Type B pancreatic cell (in vitro differentiated cells): ENCODE measurements around the gene CELF4. TPM values are rescaled to one million over a fixed set of nuclear protein-coding genes. Genes with fewer than 3 reads are reported as not detected.

Experiments
- DNase-seq: peaks from one replicate; pipeline ENCODE4 v3.0.0; 2021; ENCODE audit warnings: mixed read lengths; ENCODE audit not compliant: unreplicated experiment; ENCODE audit errors: extremely low spot score
- H3K27ac Mint-ChIP-seq: 2 replicates; pipeline ENCODE4 v1.8.0; 2021; ENCODE audit warnings: mild to moderate bottlenecking, mixed read lengths
- H3K27me3 Mint-ChIP-seq: 2 replicates; pipeline ENCODE4 v1.8.0; 2021; ENCODE audit warnings: mixed read lengths
- H3K36me3 Mint-ChIP-seq: 2 replicates; pipeline ENCODE4 v1.8.0; 2021; ENCODE audit warnings: mixed read lengths
- H3K4me1 Mint-ChIP-seq: one replicate; pipeline ENCODE4 v1.8.0; 2021; ENCODE audit warnings: mixed read lengths; ENCODE audit not compliant: unreplicated experiment
- H3K4me3 Mint-ChIP-seq: 2 replicates; pipeline ENCODE4 v1.8.0; 2021; ENCODE audit warnings: mild to moderate bottlenecking, mixed read lengths
- H3K9me3 Mint-ChIP-seq: 2 replicates; pipeline ENCODE4 v1.8.0; 2021; ENCODE audit warnings: mixed read lengths
- CTCF ChIP-seq: fragments of 200-600 bp; sonication (generic); conservative IDR thresholded peaks from 2 replicates; pipeline ENCODE4 v1.5.0; 2021; ENCODE audit warnings: antibody characterized with exemption, mild to moderate bottlenecking
- total RNA-seq: library from RNA; stranded (reverse); gene quantifications from 2 replicates; pipeline ENCODE4 v1.2.1, GENCODE V29; 2021; ENCODE audit warnings: low replicate concordance

The CELF4 gene
- total RNA-seq, 1 donor from 2014 or later: 9.2 TPM

- Mint-ChIP-seq H3K36me3 (no peaks in the 10 kb centered on the region), H3K4me3 (no peak overlapping the region), H3K27ac (no peak overlapping the region), H3K9me3 (no peaks in the 10 kb centered on the region), H3K4me1 (no peaks in the 10 kb centered on the region), H3K27me3 (no peaks in the 10 kb centered on the region)
- DNase-seq: no peak
- TF ChIP-seq CTCF: no peak
These were observed 293.4 kb downstream of the CELF4 start for GRCh38 chr18:37272226-37272625.

DNA sequence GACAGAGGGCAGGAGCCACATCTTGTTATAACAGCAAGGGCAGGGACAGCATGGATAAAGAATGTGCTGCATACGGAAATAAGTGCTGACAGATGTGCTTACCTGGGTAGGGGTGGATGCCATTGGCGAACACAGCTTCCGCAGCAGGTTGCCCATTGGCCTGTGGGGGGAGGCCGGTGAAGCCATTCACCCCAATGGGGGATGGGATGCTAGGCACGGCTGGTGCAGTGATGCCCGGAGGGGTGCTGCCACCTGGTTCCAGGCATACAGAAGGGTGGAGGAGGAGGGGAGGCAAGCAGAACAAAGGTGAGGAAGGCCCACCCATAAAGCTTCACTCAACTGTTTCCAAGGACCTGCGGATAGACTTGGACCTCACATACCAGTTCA lies 294.9 kb downstream of the CELF4 start:
- Mint-ChIP-seq H3K4me3 (no peak overlapping the region), H3K27ac (no peak overlapping the region)
- no peak for TF ChIP-seq CTCF

GRCh38 chr18:37270038-37270665 lies 295.4 kb downstream of the CELF4 start:
- Mint-ChIP-seq H3K4me3 (no peak overlapping the region), H3K27ac (no peak overlapping the region), H3K36me3 (no peaks in the 10 kb centered on the region), H3K27me3 (no peaks in the 10 kb centered on the region), H3K4me1 (no peaks in the 10 kb centered on the region), H3K9me3 (no peaks in the 10 kb centered on the region)
- no peak for DNase-seq
- no peak for TF ChIP-seq CTCF

More for the DNA sequence above, 294.9 kb downstream of the CELF4 start:
- DNase-seq: no peak
- no peaks in the 10 kb centered on the region for H3K36me3 Mint-ChIP-seq
- H3K27me3 Mint-ChIP-seq: no peaks in the 10 kb centered on the region
- no peaks in the 10 kb centered on the region for H3K4me1 Mint-ChIP-seq
- H3K9me3 Mint-ChIP-seq: no peaks in the 10 kb centered on the region

DNA sequence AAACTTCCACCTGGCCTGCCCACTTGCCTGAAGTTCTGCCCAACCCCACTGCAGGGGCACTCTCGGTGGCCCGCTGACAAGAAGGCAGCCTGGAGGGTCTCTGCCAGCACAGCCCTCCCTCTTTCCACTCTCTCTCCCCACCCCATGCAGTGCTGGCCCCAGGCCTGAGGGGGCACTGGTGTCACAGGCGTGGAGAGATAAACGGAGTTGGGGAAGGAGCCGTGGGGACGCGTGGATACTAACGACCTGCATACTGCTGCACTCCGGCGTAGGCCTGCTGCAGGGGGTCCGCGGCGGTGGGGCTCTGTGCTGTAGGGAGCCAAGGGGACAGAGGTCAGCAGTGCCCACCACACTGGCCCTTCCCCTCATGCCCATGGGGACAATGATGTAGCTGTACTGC lies 299.3 kb downstream of the CELF4 start:
- H3K4me1 Mint-ChIP-seq: no peaks in the 10 kb centered on the region
- no peaks in the 10 kb centered on the region for H3K9me3 Mint-ChIP-seq
- H3K36me3 Mint-ChIP-seq: no peaks in the 10 kb centered on the region
- peak; percentile 58 for TF ChIP-seq CTCF
- no peak overlapping the region for H3K27ac Mint-ChIP-seq
- DNase-seq: no peak
- H3K27me3 Mint-ChIP-seq: no peaks in the 10 kb centered on the region
- H3K4me3 Mint-ChIP-seq: no peak overlapping the region

GRCh38 chr18:37265382-37265781 lies 300.2 kb downstream of the CELF4 start:
- no peaks in the 10 kb centered on the region for H3K9me3 Mint-ChIP-seq
- no peaks in the 10 kb centered on the region for H3K36me3 Mint-ChIP-seq
- H3K27me3 Mint-ChIP-seq: no peaks in the 10 kb centered on the region
- no peak for DNase-seq
- no peaks in the 10 kb centered on the region for H3K4me1 Mint-ChIP-seq
- no peak overlapping the region for H3K27ac Mint-ChIP-seq
- no peak overlapping the region for H3K4me3 Mint-ChIP-seq
- TF ChIP-seq CTCF: no peak

GRCh38 chr18:37264956-37265355 lies 300.6 kb downstream of the CELF4 start:
- H3K27ac Mint-ChIP-seq: no peak overlapping the region
- peaks cover 3% of the 10 kb centered on the region for H3K27me3 Mint-ChIP-seq
- no peaks in the 10 kb centered on the region for H3K4me1 Mint-ChIP-seq
- TF ChIP-seq CTCF: no peak
- no peaks in the 10 kb centered on the region for H3K9me3 Mint-ChIP-seq
- no peak overlapping the region for H3K4me3 Mint-ChIP-seq
- no peak for DNase-seq
- H3K36me3 Mint-ChIP-seq: no peaks in the 10 kb centered on the region
